ENCODE results near the gene MYH9.

MYH9 gene

GRCh38 chr22:36286096-36286957 is 101.4 kb downstream of the MYH9 start (continued):
- TF ChIP-seq ZSCAN30 (tag by site-specific recombination; IDR thresholded peaks at IDR 0.05) (peak; percentile 66; the same call in 1 of the 2 replicates), ZNF777 (tag by site-specific recombination; IDR thresholded peaks at IDR 0.05; ENCODE audit: borderline replicate concordance) (no peak), ZNF521 (tag by site-specific recombination; IDR thresholded peaks at IDR 0.05) (no peak), ZNF335 (tag by site-specific recombination; conservative IDR thresholded peaks at IDR 0.05) (no peak), ZNF530 (tag by site-specific recombination; IDR thresholded peaks at IDR 0.05; ENCODE audit: low read depth) (no peak), ZNF670 (tag by site-specific recombination; IDR thresholded peaks at IDR 0.05; ENCODE audit: low read depth) (no peak), ZSCAN16 (tag by site-specific recombination; IDR thresholded peaks at IDR 0.05) (no peak), ZNF416 (tag by site-specific recombination; IDR thresholded peaks at IDR 0.05) (no peak), ZNF473 (tag by site-specific recombination; IDR thresholded peaks at IDR 0.05) (no peak), ZNF37A (tag by site-specific recombination; IDR thresholded peaks at IDR 0.05) (no peak)

- Histone ChIP-seq H3K9me3 (ENCODE audit: control insufficient read depth, insufficient read depth, low read depth, low read length) (no peaks in the 10 kb centered on the region), H3K36me3 (ENCODE audit: control insufficient read depth in 2 of 2, insufficient read depth in 1 of 2, low read length in 2 of 2) (peaks cover 34 to 91% of the 10 kb centered on the region in 2 experiments), H3K4me3 (ENCODE audit: low read depth, low read length) (no peak overlapping the region), H3K27ac (ENCODE audit: extremely low read depth, low read depth, low read length) (no peak overlapping the region), H3K4me1 (ENCODE audit: control insufficient read depth, insufficient read depth, low read length) (no peaks in the 10 kb centered on the region)
- ChIA-PET POLR2A (no interaction called here), CTCF (interaction anchor here (0.6 to 4.0 kb wide), 20 partner anchors 9 to 201 kb away, joined by 3 to 47 read pairs (median 4); partner anchors contain the start of genes APOL1 and APOL2)
- TF ChIP-seq ZNF148 (tag by site-specific recombination; IDR thresholded peaks at IDR 0.05; ENCODE audit: borderline replicate concordance) (no peak), GLIS2 (tag by site-specific recombination; IDR thresholded peaks at IDR 0.05) (no peak), ZFP69B (tag by site-specific recombination; IDR thresholded peaks at IDR 0.05) (no peak), ZNF354C (tag by site-specific recombination; IDR thresholded peaks at IDR 0.05; ENCODE audit: borderline replicate concordance, low read depth) (no peak), ZNF776 (tag by site-specific recombination; IDR thresholded peaks at IDR 0.05; ENCODE audit: borderline replicate concordance) (no peak), ZNF645 (tag by site-specific recombination; IDR thresholded peaks at IDR 0.05) (no peak), PRDM10 (tag by site-specific recombination; IDR thresholded peaks at IDR 0.05) (no peak), ZNF133 (tag by site-specific recombination; IDR thresholded peaks at IDR 0.05) (no peak), ZSCAN30 (tag by site-specific recombination; IDR thresholded peaks at IDR 0.05) (no peak), GLIS1 (tag by site-specific recombination; IDR thresholded peaks at IDR 0.05) (no peak), ZSCAN23 (tag by site-specific recombination; IDR thresholded peaks at IDR 0.05) (no peak), WT1 (tag by site-specific recombination; IDR thresholded peaks at IDR 0.05) (no peak), ZNF169 (tag by site-specific recombination; IDR thresholded peaks at IDR 0.05) (no peak), ZNF580 (tag by site-specific recombination; IDR thresholded peaks at IDR 0.05) (no peak), HOXD13 (CRISPR knock-in tag; IDR thresholded peaks at IDR 0.05; ENCODE audit: borderline replicate concordance) (no peak), TRIM28 (IDR thresholded peaks at IDR 0.05; ENCODE audit: borderline replicate concordance, low read length) (no peak), ZNF2 (tag by site-specific recombination; IDR thresholded peaks at IDR 0.05) (no peak), ZNF473 (tag by site-specific recombination; IDR thresholded peaks at IDR 0.05) (no peak), ZNF610 (tag by site-specific recombination; IDR thresholded peaks at IDR 0.05; ENCODE audit: borderline replicate concordance) (no peak)
Measured at GRCh38 chr22:36285545-36285944, 102.2 kb downstream of the MYH9 start.

All from HEK293 (cell line).